NAMALWA (cell line): ENCODE results near the gene NOS3.

Experiments used
- DNase-seq: peaks from one replicate; pipeline ENCODE4 v3.0.0-alpha.2; 2015; ENCODE audit warnings: low spot score

The NOS3 gene

DNA sequence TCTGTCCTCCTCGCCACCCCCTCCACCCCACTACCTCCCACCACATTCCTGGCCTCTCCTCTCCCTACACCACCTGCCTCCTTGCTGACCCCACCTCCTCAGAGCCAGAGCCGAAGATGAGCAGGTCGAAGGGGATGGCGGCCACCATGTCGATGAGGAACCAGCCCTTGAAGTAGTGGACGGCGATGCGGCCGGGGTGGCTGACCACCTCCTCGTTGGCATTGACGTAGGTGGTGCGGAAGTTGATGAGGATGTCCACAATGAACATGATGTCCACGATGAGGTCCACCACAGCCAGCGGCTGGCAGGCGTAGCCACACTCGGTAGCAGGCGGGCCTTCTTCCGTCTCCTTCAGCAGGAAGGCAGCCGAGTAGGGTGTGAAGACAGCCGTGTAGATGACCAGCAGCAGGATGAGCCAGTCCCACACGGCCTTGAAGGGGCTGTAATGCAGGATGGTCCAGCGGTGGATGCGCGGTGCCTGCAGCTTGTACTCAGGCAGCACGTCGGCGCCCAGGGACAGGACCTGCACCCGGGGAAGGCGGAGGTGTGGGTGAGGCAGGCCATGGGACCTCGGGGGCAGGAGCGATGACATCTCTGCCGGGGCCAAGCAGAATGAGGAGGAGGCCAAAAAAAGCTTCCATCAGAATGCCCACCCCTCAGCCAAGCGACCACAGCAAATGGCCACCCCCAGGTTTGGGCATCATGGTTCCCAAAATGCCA is 38.3 kb upstream of the NOS3 start:
- DNase-seq = no peak

- DNase-seq = no peak
These were observed 37.5 kb upstream of the NOS3 start for GRCh38 chr7:150953061-150953997.

DNA sequence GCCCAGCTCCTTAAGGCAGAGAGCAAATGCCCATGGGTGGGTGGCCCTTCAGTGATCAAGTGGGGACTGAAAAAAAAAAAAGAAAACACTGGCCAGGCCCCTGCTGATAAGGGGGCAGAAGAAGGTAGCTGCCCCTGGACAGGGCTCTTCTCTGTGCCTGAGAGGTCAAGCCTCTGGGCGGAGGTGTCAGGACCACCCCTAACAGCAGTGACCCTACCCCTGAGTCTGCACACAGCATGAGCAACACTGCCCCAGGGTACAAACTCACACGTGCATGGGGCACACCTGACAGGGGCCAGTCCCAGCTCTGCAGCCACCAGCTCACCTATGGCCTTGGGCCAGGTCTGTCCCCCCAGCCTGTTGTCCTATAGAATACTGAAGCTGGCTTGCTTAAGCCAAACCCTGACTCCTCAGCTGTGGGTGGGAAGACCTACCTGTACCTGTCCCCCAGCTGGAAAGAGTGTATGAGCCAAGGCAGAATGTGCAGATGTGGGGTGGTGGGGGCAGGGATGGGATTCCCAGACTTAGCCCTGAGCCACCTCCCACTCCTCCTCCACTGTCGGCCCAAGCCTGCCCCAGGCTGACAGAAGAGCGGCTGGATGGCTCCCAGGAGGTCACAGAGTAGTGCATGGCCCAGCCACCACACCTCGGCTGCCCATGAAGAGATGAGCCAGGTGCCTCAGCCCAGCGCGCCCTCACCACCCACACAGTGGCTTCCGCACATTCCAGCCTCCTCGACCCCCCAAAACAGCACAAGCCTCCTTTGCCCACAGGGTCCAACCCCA is 36.4 kb upstream of the NOS3 start:
- DNase-seq = no peak

- no peak for DNase-seq
These were observed 35.8 kb upstream of the NOS3 start for GRCh38 chr7:150954986-150955518.

GRCh38 chr7:150955519-150956394 is 35.1 kb upstream of the NOS3 start:
- no peak for DNase-seq

GRCh38 chr7:150956395-150957132 is 34.3 kb upstream of the NOS3 start:
- DNase-seq = no peak

DNA sequence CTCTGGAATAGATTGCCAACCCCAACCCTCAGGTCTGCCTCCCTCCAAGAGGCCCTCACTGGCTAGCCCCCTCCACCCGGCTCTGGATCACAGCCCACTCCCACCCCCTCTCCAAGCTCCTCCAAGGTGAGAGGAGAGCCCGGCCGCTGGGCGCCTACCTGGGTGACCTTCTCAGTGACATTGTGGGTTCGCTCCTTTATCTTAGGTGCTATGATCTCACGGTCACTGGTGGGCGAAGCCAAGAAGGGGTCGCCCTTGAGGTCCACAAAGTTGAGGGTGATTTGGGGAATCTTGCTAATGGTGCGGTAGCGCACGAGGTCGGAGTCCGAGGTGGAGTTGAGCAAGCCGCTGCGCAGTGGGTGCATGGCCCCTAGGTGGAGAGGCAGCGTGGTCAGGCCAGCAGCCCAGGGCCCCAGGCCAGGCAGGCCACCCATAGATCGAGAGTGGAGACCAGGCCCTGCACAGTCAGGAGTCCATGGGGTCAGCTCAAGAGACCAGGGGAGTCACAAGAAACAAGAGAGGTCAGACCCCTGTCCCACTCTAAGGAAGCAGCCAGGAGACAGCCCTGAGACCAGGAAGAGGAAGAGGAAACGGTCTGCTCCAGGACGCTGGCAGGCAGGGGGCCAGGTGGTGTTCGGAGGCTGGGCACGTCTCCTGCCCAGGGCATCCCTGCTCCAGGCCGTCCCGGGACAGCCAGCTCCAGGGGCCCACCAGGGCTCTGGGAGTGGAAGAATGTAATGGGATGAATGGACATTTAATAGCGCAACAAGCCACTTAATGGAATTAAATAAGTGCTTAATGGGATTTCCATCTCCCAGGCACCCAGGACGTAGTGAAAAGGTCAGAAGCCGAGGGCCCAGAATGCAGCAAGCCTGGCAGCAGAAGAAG is 33.4 kb upstream of the NOS3 start:
- no peak for DNase-seq

DNA sequence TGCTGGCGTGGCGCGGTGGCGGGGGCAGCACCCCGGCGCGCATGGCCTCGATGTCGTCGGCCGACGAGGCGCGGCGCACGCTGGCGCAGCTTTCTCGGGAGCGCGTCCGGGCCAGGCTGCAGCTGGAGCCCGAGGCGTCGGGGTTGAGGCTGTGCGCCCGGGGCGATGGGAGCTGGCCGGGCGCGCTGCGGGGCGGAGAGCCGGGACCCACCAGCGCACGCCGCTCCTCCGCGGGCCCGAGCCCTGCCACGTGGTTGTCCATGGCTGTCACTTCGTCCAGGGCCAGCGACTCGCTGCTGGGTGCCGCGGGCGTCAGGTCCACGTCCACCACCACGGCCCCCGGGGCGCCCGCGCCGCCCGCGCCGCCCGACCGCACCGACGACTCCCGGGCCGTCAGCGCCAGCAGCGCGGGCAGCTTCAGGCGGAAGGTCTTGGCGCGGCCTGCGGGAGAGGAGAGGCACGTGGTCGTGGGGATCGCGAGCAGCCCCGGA is 32.7 kb upstream of the NOS3 start:
- no peak for DNase-seq

- DNase-seq = no peak
These were observed 32.2 kb upstream of the NOS3 start for GRCh38 chr7:150958597-150958996.

GRCh38 chr7:150959081-150959480 is 31.7 kb upstream of the NOS3 start:
- DNase-seq = no peak

DNA sequence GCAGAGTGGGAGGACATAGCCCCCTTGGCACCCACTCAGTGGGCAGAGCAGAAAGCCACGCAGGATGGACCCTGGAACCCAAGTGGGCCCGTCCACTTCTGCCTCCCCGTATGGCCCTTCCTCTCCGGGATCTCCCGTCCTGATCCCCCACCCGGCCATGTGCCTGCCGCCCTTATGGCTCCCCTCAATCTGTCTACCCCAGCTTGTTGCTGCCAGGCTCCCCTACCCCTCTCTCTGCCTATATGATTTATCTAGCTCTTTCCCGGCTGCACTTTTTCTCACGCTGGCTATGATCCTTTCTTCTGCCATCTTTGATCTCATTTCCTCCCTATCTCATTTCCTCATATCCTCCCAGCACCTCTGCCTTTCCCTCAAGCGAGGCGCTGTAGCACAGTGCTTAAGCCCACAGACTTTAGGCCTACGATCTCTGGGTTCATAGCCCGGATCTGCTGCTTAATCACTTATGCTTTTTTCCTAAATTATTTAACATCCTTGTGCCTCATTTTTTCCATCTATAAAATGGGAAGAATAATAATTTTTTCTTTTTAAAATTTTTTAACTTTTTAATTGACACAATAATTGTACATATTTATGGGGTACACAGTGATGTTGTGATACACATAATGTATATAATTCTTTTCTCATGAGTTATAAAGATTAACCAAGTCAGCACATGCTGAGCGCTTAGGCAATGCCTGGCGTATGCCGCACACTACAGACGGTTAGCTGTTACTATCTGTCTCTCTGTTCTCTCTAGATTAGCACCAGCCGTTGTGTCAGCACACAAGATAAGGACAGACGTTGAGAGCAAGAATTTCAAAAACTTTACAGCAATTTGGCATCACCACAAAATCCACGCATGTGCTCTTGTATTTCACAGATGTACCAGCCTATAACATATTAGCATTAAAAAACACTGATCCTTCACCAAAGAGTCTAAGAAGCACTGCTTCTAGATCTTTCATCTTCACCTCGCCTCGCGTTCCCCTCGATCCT is 30.8 kb upstream of the NOS3 start:
- DNase-seq = no peak

DNA sequence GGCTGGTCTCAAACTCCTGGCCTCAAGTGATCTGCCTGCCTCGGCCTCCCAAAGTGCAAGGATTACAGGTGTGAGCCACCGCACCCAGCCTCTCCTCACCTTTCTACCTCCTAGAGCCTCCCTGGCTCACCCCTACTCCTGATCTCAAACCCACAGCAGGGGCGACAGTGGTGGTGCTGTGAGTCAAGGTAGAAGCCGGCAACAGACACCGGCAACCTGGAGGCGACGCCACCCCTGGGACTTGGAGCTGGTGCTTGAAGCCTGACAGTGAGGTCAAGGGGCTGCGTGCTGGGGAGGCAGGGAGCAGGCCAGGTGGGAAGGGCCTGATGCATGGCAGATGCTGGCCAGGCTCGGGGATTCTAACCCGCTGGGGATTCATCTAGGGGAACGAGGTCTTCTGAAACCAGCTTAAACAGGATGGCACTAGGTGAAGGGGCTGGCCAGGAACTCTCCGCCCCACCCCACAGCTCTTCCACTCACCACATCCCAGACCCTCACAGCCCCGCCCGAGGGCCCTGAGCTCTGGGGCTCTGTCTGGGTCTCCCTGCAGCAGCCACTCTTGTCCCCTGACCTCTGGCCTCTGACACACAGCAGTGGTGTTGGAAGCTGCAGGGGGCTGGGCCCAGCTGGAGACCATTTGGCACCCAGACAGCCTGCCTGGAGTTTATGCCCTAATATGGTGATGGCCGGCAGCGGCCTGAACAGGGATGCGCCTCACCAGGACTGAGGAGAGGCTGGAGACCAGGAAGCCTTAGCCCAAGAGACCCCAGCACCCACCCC is 29.1 kb upstream of the NOS3 start:
- no peak for DNase-seq

DNA sequence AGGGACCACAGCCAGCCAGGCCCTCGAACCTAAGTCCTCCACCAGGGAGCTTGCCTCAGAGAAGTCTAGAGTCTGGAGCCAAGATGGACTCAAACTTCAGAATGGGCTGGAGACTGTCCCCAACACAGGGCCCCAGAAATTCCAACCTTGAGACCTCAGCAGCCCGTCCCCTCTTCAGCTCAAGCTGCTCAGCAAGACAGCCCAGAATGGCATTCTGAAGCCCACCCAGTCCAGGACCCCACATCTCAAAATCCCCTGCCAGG is 28.6 kb upstream of the NOS3 start:
- DNase-seq = no peak

DNA sequence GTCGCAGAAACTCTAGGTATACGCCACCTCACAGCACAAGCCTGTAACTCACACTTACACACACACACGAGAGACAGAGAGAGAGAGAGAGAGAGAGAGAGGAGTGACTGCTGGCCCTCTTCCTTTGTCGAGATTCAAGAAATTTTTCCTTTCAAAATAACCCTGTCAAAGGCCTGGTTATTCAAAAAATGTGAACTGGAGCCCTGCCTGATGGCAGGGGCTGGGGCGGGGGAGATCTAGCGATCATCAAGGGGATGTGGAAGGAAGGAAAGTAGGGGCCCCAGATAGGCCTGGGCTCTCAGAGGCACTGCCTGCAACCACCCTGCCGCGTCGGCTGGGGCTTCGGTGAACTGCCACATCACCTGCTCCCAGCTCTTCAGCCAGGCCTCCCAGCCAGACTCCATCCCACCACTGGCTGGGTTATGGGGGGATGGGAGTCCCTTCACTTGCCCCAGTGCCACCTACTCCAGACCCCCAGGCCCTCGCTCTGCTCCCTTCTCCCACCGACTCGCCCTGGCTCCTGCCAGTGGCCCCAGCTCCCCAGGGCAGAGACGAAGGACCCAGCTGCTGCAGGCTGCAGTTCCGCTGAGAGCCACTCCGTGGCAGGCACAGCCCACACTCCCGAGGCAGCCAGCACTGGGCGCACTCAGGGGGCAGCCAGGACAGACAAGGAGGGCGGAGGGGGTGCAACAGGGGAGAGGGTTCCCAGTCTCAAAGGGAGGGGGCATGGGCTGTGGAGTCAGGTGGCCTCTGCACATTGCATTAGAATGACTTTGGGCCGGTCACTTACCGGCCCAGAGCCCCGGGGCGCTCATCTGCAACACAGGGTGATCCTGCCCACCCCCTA is 28.0 kb upstream of the NOS3 start:
- DNase-seq = peak; percentile 78

DNA sequence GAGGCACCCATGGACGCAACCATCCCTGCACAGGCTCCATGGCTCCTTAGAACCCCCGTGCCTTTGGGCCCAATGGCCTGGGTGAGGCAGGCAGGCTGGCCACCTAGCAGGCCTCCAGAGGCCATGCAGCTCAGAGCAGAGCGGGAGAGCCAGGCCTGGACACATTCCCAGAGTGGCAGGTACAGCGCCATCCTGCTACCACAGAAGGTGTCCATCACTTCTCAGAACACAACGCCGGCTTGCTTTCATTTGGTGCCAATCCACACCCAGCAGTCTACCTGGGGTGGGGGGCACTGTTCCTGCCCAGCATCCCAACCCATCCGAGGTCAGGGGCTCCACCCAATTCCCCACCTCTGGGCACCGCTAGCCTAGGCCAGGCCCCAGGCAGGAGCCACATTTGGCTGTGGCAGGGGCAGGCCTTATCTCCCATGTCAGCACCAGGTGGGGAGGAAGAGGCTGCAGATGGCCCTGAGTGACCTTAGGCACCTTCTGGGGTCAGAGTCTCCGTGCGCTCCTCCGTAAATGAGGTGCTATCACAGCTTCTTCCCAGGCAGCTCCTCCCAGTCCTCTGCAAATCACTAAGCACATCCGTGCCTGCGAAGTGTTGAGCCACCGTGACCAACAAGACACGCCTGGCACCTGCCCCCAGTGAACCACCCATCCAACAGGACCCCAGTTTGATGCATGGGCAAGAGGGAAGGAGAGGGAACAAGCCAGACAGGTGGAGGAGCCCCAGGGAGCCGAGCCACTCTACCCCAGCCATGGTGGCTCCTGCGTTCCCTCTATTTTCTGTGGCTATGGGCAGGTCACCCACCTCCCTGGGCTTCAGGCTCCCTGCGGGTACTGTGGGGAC is 26.9 kb upstream of the NOS3 start:
- no peak for DNase-seq
